Activated T-cell treated with anti-CD3 and anti-CD28 coated beads, Interleukin-2, amount 50 U/mL, for 72 hours (primary cell): ENCODE results near the gene WWOX. TPM values are rescaled to one million over a fixed set of nuclear protein-coding genes. Genes with fewer than 3 reads are reported as not detected.

Experiments used
- ATAC-seq, 2 donors: fragments of 150-1000 bp; cut with Tn5 transposase; replicated peaks in 1 of 2; 2 replicates each; pipeline ENCODE4 v1.10.0; 2021; ENCODE audit warnings: moderate library complexity in 2 of 2, mild to moderate bottlenecking in 1 of 2
- DNase-seq, 2 donors: peaks; one replicate each; pipeline ENCODE4 v3.0.0; 2021 to 2022; ENCODE audit warnings: mixed read lengths in 1 of 2
- H3K27ac Mint-ChIP-seq: one replicate; pipeline ENCODE4 v1.8.0; 2022; ENCODE audit warnings: mild to moderate bottlenecking, moderate library complexity, mixed read lengths
- H3K27me3 Mint-ChIP-seq: one replicate; pipeline ENCODE4 v1.8.0; 2022; ENCODE audit warnings: low read depth, mixed read lengths
- H3K36me3 Mint-ChIP-seq, 2 donors: one replicate each; pipeline ENCODE4 v1.8.0; 2022; ENCODE audit warnings: mixed read lengths in 2 of 2, mild to moderate bottlenecking in 1 of 2; ENCODE audit not compliant: insufficient read depth in 2 of 2
- H3K4me1 Mint-ChIP-seq: one replicate; pipeline ENCODE4 v1.8.0; 2022; ENCODE audit warnings: low read depth, mixed read lengths
- H3K4me3 Mint-ChIP-seq, 2 donors: one replicate each; pipeline ENCODE4 v1.8.0; 2022; ENCODE audit warnings: mild to moderate bottlenecking in 2 of 2, mixed read lengths in 2 of 2, moderate library complexity in 2 of 2
- H3K9me3 Mint-ChIP-seq, 2 donors: one replicate each; pipeline ENCODE4 v1.8.0; 2022; ENCODE audit warnings: mixed read lengths in 2 of 2
- total RNA-seq, 2 donors: library from RNA; stranded (reverse); gene quantifications; one replicate each; pipeline ENCODE4 v1.2.3, GENCODE V29; 2022

WWOX gene
- total RNA-seq, 2 donors from 2014 or later: 21.2 to 21.5 TPM

- Mint-ChIP-seq H3K4me1 (no peaks in the 10 kb centered on the region), H3K9me3 (no peaks in the 10 kb centered on the region), H3K27me3 (no peaks in the 10 kb centered on the region), H3K27ac (no peak overlapping the region), H3K4me3 (no peak overlapping the region), H3K36me3 (no peaks in the 10 kb centered on the region)
- ATAC-seq (no peak), DNase-seq (no peak)
Observed at GRCh38 chr16:78659216-78659615, 559.8 kb downstream of the WWOX start.

- H3K36me3 Mint-ChIP-seq: no peaks in the 10 kb centered on the region
Observed at GRCh38 chr16:78659668-78660217, 560.3 kb downstream of the WWOX start.

GRCh38 chr16:78660795-78661194, 561.3 kb downstream of the WWOX start:
- ATAC-seq (no peak), DNase-seq (no peak)
- H3K9me3 Mint-ChIP-seq: no peaks in the 10 kb centered on the region
- H3K4me1 Mint-ChIP-seq: no peaks in the 10 kb centered on the region
- no peak overlapping the region for H3K4me3 Mint-ChIP-seq
- H3K27ac Mint-ChIP-seq: no peak overlapping the region
- H3K36me3 Mint-ChIP-seq: no peaks in the 10 kb centered on the region
- H3K27me3 Mint-ChIP-seq: no peaks in the 10 kb centered on the region

More at GRCh38 chr16:78659668-78660217, 560.3 kb downstream of the WWOX start:
- Mint-ChIP-seq H3K4me3 (no peak overlapping the region), H3K27me3 (no peaks in the 10 kb centered on the region), H3K9me3 (no peaks in the 10 kb centered on the region), H3K4me1 (no peaks in the 10 kb centered on the region), H3K27ac (no peak overlapping the region)
- ATAC-seq (no peak), DNase-seq (no peak)

- H3K36me3 Mint-ChIP-seq: no peaks in the 10 kb centered on the region
- H3K9me3 Mint-ChIP-seq: no peaks in the 10 kb centered on the region
- no peak overlapping the region for H3K27ac Mint-ChIP-seq
- H3K4me1 Mint-ChIP-seq: no peaks in the 10 kb centered on the region
- no peak overlapping the region for H3K4me3 Mint-ChIP-seq
- DNase-seq (no peak), ATAC-seq (no peak)
- no peaks in the 10 kb centered on the region for H3K27me3 Mint-ChIP-seq
Observed at GRCh38 chr16:78663690-78664089, 564.2 kb downstream of the WWOX start.

- H3K9me3 Mint-ChIP-seq: no peaks in the 10 kb centered on the region
- H3K36me3 Mint-ChIP-seq: no peaks in the 10 kb centered on the region
- ATAC-seq: no peak
Observed at GRCh38 chr16:78664811-78665772, 565.6 kb downstream of the WWOX start.

GRCh38 chr16:78666318-78666717, 566.9 kb downstream of the WWOX start:
- H3K36me3 Mint-ChIP-seq: no peaks in the 10 kb centered on the region
- no peak for ATAC-seq
- no peaks in the 10 kb centered on the region for H3K4me1 Mint-ChIP-seq
- no peak overlapping the region for H3K27ac Mint-ChIP-seq
- no peaks in the 10 kb centered on the region for H3K9me3 Mint-ChIP-seq
- H3K27me3 Mint-ChIP-seq: no peaks in the 10 kb centered on the region
- DNase-seq: no peak
- no peak overlapping the region for H3K4me3 Mint-ChIP-seq

More at GRCh38 chr16:78664811-78665772, 565.6 kb downstream of the WWOX start:
- DNase-seq: no peak
- H3K4me1 Mint-ChIP-seq: no peaks in the 10 kb centered on the region
- no peak overlapping the region for H3K4me3 Mint-ChIP-seq
- no peaks in the 10 kb centered on the region for H3K27me3 Mint-ChIP-seq
- H3K27ac Mint-ChIP-seq: no peak overlapping the region

- no peak overlapping the region for H3K4me3 Mint-ChIP-seq
- ATAC-seq: no peak
- H3K27ac Mint-ChIP-seq: no peak overlapping the region
- no peak for DNase-seq
- H3K27me3 Mint-ChIP-seq: no peaks in the 10 kb centered on the region
- no peaks in the 10 kb centered on the region for H3K9me3 Mint-ChIP-seq
- H3K4me1 Mint-ChIP-seq: no peaks in the 10 kb centered on the region
- H3K36me3 Mint-ChIP-seq: no peaks in the 10 kb centered on the region
Observed at GRCh38 chr16:78667675-78668074, 568.2 kb downstream of the WWOX start.

- no peak for ATAC-seq
- no peak for DNase-seq
- Mint-ChIP-seq H3K36me3 (no peaks in the 10 kb centered on the region), H3K27ac (no peak overlapping the region), H3K27me3 (no peaks in the 10 kb centered on the region), H3K4me1 (no peaks in the 10 kb centered on the region), H3K4me3 (no peak overlapping the region), H3K9me3 (no peaks in the 10 kb centered on the region)
Observed at GRCh38 chr16:78668393-78668792, 568.9 kb downstream of the WWOX start.

GRCh38 chr16:78669994-78670393, 570.5 kb downstream of the WWOX start:
- H3K27me3 Mint-ChIP-seq: no peaks in the 10 kb centered on the region
- no peak overlapping the region for H3K27ac Mint-ChIP-seq
- ATAC-seq: no peak
- no peak for DNase-seq
- no peaks in the 10 kb centered on the region for H3K4me1 Mint-ChIP-seq
- no peaks in the 10 kb centered on the region for H3K36me3 Mint-ChIP-seq
- H3K4me3 Mint-ChIP-seq: no peak overlapping the region
- H3K9me3 Mint-ChIP-seq: no peaks in the 10 kb centered on the region

- ATAC-seq: no peak
- no peaks in the 10 kb centered on the region for H3K9me3 Mint-ChIP-seq
- H3K36me3 Mint-ChIP-seq: no peaks in the 10 kb centered on the region
- H3K27me3 Mint-ChIP-seq: no peaks in the 10 kb centered on the region
- H3K27ac Mint-ChIP-seq: no peak overlapping the region
- no peaks in the 10 kb centered on the region for H3K4me1 Mint-ChIP-seq
- no peak overlapping the region for H3K4me3 Mint-ChIP-seq
- DNase-seq: no peak
Observed at GRCh38 chr16:78672779-78673556, 573.5 kb downstream of the WWOX start.

- no peak overlapping the region for H3K27ac Mint-ChIP-seq
- no peaks in the 10 kb centered on the region for H3K9me3 Mint-ChIP-seq
- DNase-seq (no peak), ATAC-seq (no peak)
- H3K36me3 Mint-ChIP-seq: no peaks in the 10 kb centered on the region
- no peak overlapping the region for H3K4me3 Mint-ChIP-seq
- no peaks in the 10 kb centered on the region for H3K4me1 Mint-ChIP-seq
- no peaks in the 10 kb centered on the region for H3K27me3 Mint-ChIP-seq
Observed at GRCh38 chr16:78673884-78674283, 574.4 kb downstream of the WWOX start.

GRCh38 chr16:78675312-78675711, 575.9 kb downstream of the WWOX start:
- DNase-seq (no peak), ATAC-seq (no peak)
- Mint-ChIP-seq H3K27ac (no peak overlapping the region), H3K27me3 (no peaks in the 10 kb centered on the region), H3K36me3 (no peaks in the 10 kb centered on the region), H3K4me1 (no peaks in the 10 kb centered on the region), H3K9me3 (no peaks in the 10 kb centered on the region), H3K4me3 (no peak overlapping the region)
